Activated naive CD4-positive, alpha-beta T cell treated with anti-CD3 and anti-CD28 coated beads, Interleukin-2, amount 50 U/mL, for 16 hours (primary cell): Measurements from ENCODE around the gene DHRS13.

Source experiments
- DNase-seq: peaks from one replicate; pipeline ENCODE4 v3.0.0-alpha.2; 2020

DHRS13 gene

GRCh38 chr17:28902819-28903545 lies at the start of gene DHRS13:
DHRS13 (minus strand) TSS chr17:28903079; CDS start chr17:28902944, 135 bp downstream.
- DNase-seq, result peak; percentile 95

- DNase-seq, result peak; percentile 94
Measured at GRCh38 chr17:28951991-28952975, 49.4 kb upstream of the DHRS13 start.

- DNase-seq, result peak; percentile 100
Measured at GRCh38 chr17:28951428-28951990, 48.6 kb upstream of the DHRS13 start, which contains the start of gene PHF12. PHF12 (minus strand) TSS chr17:28951518; CDS start chr17:28950960, 558 bp downstream.

GRCh38 chr17:28950752-28951427 lies 48.0 kb upstream of the DHRS13 start:
- no peak for DNase-seq

- DNase-seq, result peak; percentile 58
Measured at GRCh38 chr17:28950017-28950751, 47.3 kb upstream of the DHRS13 start.

GRCh38 chr17:28949185-28950016 lies 46.5 kb upstream of the DHRS13 start:
- peak; percentile 60 for DNase-seq

GRCh38 chr17:28948873-28949184 lies 46.0 kb upstream of the DHRS13 start:
- DNase-seq, result no peak

- no peak for DNase-seq
Measured at GRCh38 chr17:28948342-28948741, 45.5 kb upstream of the DHRS13 start.

GRCh38 chr17:28947639-28948038 lies 44.8 kb upstream of the DHRS13 start:
- no peak for DNase-seq

GRCh38 chr17:28946239-28946638 lies 43.4 kb upstream of the DHRS13 start:
- no peak for DNase-seq

- DNase-seq, result no peak
Measured at GRCh38 chr17:28944862-28945741, 42.2 kb upstream of the DHRS13 start.

- no peak for DNase-seq
Measured at GRCh38 chr17:28944343-28944742, 41.5 kb upstream of the DHRS13 start.

GRCh38 chr17:28942925-28943324 lies 40.0 kb upstream of the DHRS13 start:
- DNase-seq, result no peak

GRCh38 chr17:28941251-28941650 lies 38.4 kb upstream of the DHRS13 start:
- no peak for DNase-seq

GRCh38 chr17:28940675-28941074 lies 37.8 kb upstream of the DHRS13 start:
- DNase-seq, result no peak

GRCh38 chr17:28940142-28940541 lies 37.3 kb upstream of the DHRS13 start:
- no peak for DNase-seq

GRCh38 chr17:28938552-28938951 lies 35.7 kb upstream of the DHRS13 start:
- no peak for DNase-seq

GRCh38 chr17:28937044-28937729 lies 34.3 kb upstream of the DHRS13 start:
- DNase-seq, result no peak

- DNase-seq, result no peak
Measured at GRCh38 chr17:28935744-28936460, 33.0 kb upstream of the DHRS13 start.
